Esophagus squamous epithelium (tissue), 5 donors: ENCODE results near the gene ZRANB3. TPM values are rescaled to one million over a fixed set of nuclear protein-coding genes. Genes with fewer than 3 reads are reported as not detected.

Source experiments
- DNase-seq: peaks from one replicate; lab custom pipeline; 2025; lab: John Stamatoyannopoulos, UW
- H3K27ac ChIP-seq, 4 donors: fragments of 200-600 bp; sonication (generic); one replicate each; pipeline ENCODE4 v1.5.1; 2016 to 2019; ENCODE audit warnings: mild to moderate bottlenecking in 1 of 4
- H3K27me3 ChIP-seq, 4 donors: fragments of 200-600 bp; sonication (generic); 1 replicate in 3 of 4; 2 replicates in 1 of 4; pipeline versions ENCODE4 v1.5.1 to v1.6.0; 2017 to 2021; ENCODE audit warnings: antibody characterized with exemption in 1 of 4
- H3K36me3 ChIP-seq, 3 donors: fragments of 200-600 bp; sonication (generic); one replicate each; pipeline ENCODE4 v1.5.1; 2016 to 2019
- H3K4me1 ChIP-seq, 3 donors: fragments of 200-600 bp; sonication (generic); one replicate each; pipeline ENCODE4 v1.5.1; 2017 to 2019
- H3K4me3 ChIP-seq, 4 donors: fragments of 200-600 bp; sonication (generic); 1 replicate in 3 of 4; 2 replicates in 1 of 4; pipeline ENCODE4 v1.5.1; 2016 to 2019; ENCODE audit warnings: mild to moderate bottlenecking in 2 of 4, moderate library complexity in 1 of 4
- H3K9me3 ChIP-seq, 3 donors: fragments of 200-600 bp; sonication (generic); one replicate each; pipeline ENCODE4 v1.5.1; 2016 to 2019
- POLR2A ChIP-seq, 4 donors: fragments of 450-650 bp; IDR thresholded peaks; one replicate each; pipeline ENCODE4 v1.6.1; 2017; ENCODE audit warnings: antibody characterized with exemption in 4 of 4, mild to moderate bottlenecking in 4 of 4, moderate library complexity in 3 of 4
- WGBS, 2 donors: methylation state at CpG; one replicate each; pipeline ENCODE4 v1.1.5; 2018; 5-methylcytosine and 5-hydroxymethylcytosine counted together
- intact Hi-C: fragments of 100-400 bp; cut with DNase I; formaldehyde crosslinking; loops from one replicate; pipeline ENCODE4 v1.15.0; 2022
- total RNA-seq, 4 donors: library from RNA; depleted of rRNA; stranded (reverse); fragments of >200 nt; gene quantifications; one replicate each; pipeline ENCODE4 v1.1.0, GENCODE V29; 2016
- TF ChIP-seq, protein P1 (sequence below), 6 experiments: fragments of 450-650 bp in 4 of 6; fragments of 200-600 bp in 2 of 6; sonication (generic) in 2 of 6; IDR thresholded peaks; one replicate each; pipeline ENCODE4 v1.5.1; 2016 to 2019; ENCODE audit warnings: antibody characterized with exemption in 6 of 6, mild to moderate bottlenecking in 4 of 6, moderate library complexity in 4 of 6
- donor health status: DM: yes; HTN: yes; CAD: no.

ZRANB3 gene
- total RNA-seq, 4 donors from 2014 or later, result 0.61 to 4.5 (median 3.5) TPM

DNA sequence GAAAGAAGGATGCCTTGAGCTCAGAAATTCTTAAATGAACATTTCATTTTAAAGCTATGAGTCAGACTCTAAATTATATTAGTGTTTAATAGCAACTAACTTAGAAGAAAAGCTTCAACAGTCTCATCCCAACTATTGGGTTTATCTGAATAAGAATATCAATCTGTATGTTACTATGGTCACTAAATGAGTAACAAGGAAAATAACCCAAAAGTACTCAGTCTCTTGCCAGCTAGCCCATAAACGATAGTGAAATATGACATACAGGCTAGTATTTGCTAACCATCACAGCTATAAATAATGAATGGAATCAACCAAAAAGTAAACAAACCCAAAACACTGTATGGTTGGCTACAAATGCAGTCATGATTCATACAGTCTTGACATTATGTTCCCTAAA lies 304.1 kb downstream of the ZRANB3 start:
- no peak overlapping the region for H3K27ac ChIP-seq
- peaks cover 0 to 5% (median 0%) of the 10 kb centered on the region in 3 donors for H3K9me3 ChIP-seq
- TF ChIP-seq, protein P1, sequence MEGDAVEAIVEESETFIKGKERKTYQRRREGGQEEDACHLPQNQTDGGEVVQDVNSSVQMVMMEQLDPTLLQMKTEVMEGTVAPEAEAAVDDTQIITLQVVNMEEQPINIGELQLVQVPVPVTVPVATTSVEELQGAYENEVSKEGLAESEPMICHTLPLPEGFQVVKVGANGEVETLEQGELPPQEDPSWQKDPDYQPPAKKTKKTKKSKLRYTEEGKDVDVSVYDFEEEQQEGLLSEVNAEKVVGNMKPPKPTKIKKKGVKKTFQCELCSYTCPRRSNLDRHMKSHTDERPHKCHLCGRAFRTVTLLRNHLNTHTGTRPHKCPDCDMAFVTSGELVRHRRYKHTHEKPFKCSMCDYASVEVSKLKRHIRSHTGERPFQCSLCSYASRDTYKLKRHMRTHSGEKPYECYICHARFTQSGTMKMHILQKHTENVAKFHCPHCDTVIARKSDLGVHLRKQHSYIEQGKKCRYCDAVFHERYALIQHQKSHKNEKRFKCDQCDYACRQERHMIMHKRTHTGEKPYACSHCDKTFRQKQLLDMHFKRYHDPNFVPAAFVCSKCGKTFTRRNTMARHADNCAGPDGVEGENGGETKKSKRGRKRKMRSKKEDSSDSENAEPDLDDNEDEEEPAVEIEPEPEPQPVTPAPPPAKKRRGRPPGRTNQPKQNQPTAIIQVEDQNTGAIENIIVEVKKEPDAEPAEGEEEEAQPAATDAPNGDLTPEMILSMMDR (IDR thresholded peaks at IDR 0.05), result no peak
- TF ChIP-seq POLR2A (IDR thresholded peaks at IDR 0.05), result no peak
- H3K27me3 ChIP-seq, result no peaks in the 10 kb centered on the region
- intact Hi-C loops, result no loop called here
- no peaks in the 10 kb centered on the region for H3K4me1 ChIP-seq
- H3K36me3 ChIP-seq, result no peaks in the 10 kb centered on the region
- H3K4me3 ChIP-seq, result no peak overlapping the region
- no peak for DNase-seq
- WGBS, 2 donors, result 26 to 45% methylated on average over 1 of the region's 1 CpG

DNA sequence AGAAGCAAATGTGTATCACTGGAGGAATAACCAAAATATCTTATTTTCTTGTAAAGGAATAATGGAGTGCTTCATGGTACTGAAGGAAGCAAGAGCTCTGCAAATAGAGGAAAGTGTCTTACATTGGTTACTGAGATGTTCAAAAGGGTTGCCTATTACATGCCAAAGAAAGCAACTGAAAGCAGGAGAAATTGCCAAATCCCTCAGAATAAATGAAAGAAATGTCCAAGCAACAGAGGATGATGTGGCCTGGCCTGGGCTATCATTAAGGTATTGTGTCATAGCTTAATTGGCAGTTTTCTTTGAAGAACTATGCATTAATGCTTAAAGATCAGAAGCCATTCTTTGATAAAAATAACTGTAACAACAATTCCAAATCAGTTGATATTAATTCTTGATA lies 305.2 kb downstream of the ZRANB3 start:
- no peaks in the 10 kb centered on the region for H3K4me1 ChIP-seq
- DNase-seq, result no peak
- H3K9me3 ChIP-seq, result no peaks in the 10 kb centered on the region
- intact Hi-C loops, result no loop called here
- H3K36me3 ChIP-seq, result no peaks in the 10 kb centered on the region
- no peak for TF ChIP-seq POLR2A (IDR thresholded peaks at IDR 0.05)
- TF ChIP-seq, protein P1 (IDR thresholded peaks at IDR 0.05), result no peak
- H3K27ac ChIP-seq, result no peak overlapping the region
- no peaks in the 10 kb centered on the region for H3K27me3 ChIP-seq
- H3K4me3 ChIP-seq, result no peak overlapping the region

DNA sequence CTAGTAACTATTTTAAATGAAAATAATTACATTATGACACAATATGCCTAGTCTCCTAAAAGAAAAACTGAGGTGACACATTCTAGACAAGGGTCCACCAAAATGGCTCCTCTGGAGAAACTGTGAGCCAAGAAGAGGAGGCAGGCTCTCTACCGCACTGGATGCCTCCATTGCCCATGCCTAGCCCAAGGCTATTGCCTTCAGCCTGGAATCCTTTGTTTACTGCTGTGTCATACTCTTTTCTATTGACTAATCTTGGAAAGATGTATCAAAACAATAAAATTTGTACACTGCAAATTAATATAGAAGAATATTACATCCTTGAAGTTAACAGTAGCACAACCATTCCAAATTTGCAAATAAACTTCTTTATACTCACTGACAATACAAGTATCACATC lies 311.8 kb downstream of the ZRANB3 start:
- H3K36me3 ChIP-seq, result peaks cover 0 to 8% (median 0%) of the 10 kb centered on the region in 3 donors
- intact Hi-C loops, result no loop called here
- no peaks in the 10 kb centered on the region for H3K9me3 ChIP-seq
- no peak overlapping the region for H3K4me3 ChIP-seq
- H3K27ac ChIP-seq, result no peak overlapping the region
- no peak for DNase-seq
- WGBS, 2 donors, result 78% methylated on average over 1 of the region's 1 CpG
- no peaks in the 10 kb centered on the region for H3K4me1 ChIP-seq
- no peaks in the 10 kb centered on the region for H3K27me3 ChIP-seq
- TF ChIP-seq, protein P1 (IDR thresholded peaks at IDR 0.05), result no peak
- TF ChIP-seq POLR2A (IDR thresholded peaks at IDR 0.05), result no peak

DNA sequence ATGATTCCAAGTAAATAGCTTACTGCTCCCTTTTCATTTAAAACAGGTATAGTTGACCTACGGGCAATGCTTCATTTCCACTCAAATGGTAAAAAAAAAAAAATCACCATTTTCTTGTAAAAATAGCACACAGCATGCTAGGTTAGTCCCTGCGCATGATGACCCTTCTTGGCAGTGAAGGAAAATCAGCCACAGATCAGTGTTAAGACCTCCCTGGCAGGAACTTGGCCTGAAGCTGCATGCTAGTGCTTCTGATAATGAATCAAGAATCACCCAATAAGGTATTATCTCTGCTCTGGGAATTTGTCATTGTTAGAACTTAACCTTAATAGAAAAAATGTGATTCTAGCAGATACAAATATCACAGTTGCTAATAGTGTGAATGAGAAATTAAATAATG lies 312.6 kb downstream of the ZRANB3 start:
- Histone ChIP-seq H3K9me3 (no peaks in the 10 kb centered on the region), H3K4me1 (no peaks in the 10 kb centered on the region), H3K36me3 (peaks cover 0 to 8% (median 0%) of the 10 kb centered on the region in 3 donors), H3K27ac (no peak overlapping the region), H3K4me3 (no peak overlapping the region), H3K27me3 (no peaks in the 10 kb centered on the region)
- intact Hi-C loops, result no loop called here
- 83 to 88% methylated on average over 2 of the region's 2 CpGs for WGBS, 2 donors
- no peak for DNase-seq
- TF ChIP-seq POLR2A (IDR thresholded peaks at IDR 0.05), result no peak
- TF ChIP-seq, protein P1 (IDR thresholded peaks at IDR 0.05), result no peak

DNA sequence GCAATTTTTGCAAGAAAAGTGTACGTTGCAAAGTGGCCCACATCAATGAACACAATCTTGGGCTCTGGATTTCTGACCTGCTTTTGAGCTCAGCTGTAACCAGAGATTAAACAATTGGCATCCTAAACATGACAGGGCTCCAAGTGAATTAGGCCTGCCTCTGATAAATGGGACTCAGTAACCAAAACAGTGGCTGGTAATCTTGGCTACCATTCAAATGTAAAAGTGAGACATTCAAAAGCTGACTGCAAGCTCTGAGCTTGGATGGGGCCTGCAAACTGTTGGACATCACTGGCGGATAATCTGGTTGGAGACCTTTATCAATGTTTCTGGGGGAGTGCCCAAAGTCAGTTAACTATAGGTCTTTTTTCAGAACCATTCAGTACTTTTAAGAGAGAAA lies 318.3 kb downstream of the ZRANB3 start:
- DNase-seq, result no peak
- no peaks in the 10 kb centered on the region for H3K9me3 ChIP-seq
- peaks cover 0 to 8% (median 0%) of the 10 kb centered on the region in 3 donors for H3K36me3 ChIP-seq
- no peaks in the 10 kb centered on the region for H3K4me1 ChIP-seq
- WGBS, 2 donors, result 67 to 73% methylated on average over 2 of the region's 2 CpGs
- no peak overlapping the region for H3K27ac ChIP-seq
- intact Hi-C loops, result no loop called here
- TF ChIP-seq, protein P1 (IDR thresholded peaks at IDR 0.05), result no peak
- TF ChIP-seq POLR2A (IDR thresholded peaks at IDR 0.05), result no peak
- no peaks in the 10 kb centered on the region for H3K27me3 ChIP-seq
- H3K4me3 ChIP-seq, result no peak overlapping the region
